GM12872 (cell line): ENCODE results near the gene GLIPR1.

Source experiments
- CTCF ChIP-seq: IDR thresholded peaks from 3 replicates; pipeline ENCODE4 v1.5.1; 2011; ENCODE audit warnings: low read depth, mild to moderate bottlenecking, low read length, moderate library complexity; ENCODE audit not compliant: insufficient read depth

The GLIPR1 gene

DNA sequence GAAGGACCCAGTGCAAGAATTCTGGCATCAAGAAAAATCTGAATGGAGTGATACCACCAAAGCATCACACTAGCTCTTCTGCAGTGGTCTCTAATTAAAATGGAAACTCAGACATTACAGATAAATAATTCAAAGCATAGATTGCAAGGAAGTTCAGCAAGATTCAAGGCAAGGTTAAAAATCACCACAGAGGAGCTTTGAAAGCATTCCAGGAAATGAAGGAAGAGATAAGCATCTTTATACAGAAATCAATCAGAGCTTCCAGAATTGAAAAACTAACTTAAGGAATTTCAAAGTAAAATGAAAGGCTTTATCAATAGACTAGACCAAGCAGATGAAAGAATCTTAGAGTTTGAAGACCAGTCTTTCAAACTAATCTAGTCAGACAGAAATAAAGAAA, 20.4 kb upstream of the GLIPR1 start:
- TF ChIP-seq CTCF: no peak

DNA sequence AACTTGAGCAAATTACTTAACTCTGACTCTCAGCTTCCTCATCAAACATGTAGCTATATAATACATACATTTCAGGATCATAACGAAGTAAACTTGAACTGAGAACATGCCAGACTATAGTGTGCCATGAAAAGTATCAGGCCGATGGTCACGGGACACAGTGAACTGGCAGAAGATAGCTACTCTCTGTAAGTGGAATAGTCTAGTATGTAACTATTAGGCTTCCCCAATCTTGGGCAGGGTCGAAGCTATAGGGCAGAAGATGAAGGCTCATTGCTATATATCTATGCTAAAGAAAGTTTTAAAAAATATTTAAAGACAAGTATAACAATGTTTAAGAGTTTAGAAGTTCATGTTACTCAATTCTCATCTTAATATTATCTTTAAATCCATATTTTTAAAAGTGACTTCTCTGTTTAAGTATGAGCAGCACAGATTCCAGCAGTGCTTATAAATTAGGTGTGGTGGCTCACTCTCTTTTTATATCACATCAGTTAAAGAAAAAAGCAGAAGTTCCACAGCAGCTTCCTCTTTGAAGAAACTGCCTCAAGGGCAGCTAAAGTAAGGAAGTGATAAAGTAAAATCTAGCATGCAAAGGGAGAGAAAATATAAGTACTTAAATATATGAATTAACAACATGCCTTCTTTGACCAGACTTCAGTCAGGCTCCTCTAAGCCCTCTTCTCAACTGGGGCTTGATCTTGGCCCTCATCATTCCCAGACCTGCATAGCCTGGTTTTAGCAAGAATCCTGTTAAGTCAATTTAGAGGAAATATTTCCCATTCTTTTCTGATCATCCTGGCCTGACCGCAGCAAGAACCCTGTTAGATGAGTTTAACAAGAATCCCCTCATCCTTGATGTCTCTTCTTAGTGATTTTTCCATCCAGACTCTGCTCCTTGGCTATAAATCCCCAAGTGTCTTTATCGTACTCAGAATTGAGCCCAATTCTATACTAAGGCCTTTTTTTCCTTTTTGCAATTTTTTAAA, 8.4 kb upstream of the GLIPR1 start:
- no peak for TF ChIP-seq CTCF

- no peak for TF ChIP-seq CTCF
These were observed 6.4 kb upstream of the GLIPR1 start for GRCh38 chr12:75474116-75474515.

GRCh38 chr12:75476071-75476470, 4.5 kb upstream of the GLIPR1 start:
- no peak for TF ChIP-seq CTCF

GRCh38 chr12:75477137-75477536, 3.4 kb upstream of the GLIPR1 start:
- no peak for TF ChIP-seq CTCF

DNA sequence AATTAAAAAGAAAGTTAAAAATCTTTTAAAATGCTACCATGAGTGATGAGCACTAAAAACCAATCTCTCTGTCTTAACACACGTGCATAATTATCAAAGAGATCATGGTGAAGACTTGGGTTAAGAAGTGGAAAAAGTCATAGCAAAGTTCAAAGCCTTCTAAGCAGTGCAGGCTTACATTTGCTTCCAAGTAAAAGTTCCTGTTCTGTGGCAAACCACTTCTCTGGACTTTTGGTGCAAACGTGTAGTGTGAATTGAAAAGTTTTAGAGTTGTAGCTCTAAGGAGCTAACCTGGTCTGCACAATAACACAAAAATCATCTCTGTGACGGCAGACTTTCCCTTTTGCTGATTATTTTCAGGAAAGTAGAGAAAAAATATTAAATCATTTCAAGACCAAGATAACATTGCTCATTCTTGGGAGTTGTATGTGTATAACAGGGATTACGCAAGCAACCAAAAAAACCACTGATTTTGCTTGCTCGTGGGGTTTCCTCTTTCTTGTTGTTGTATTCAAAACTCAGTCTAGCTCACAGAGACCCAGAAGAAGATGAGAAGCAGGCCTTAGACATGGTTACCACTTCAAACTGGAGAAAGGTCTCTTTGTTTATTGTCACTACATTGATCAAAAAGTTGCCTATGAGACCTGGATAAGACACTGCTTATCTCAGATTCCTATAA, 2.3 kb upstream of the GLIPR1 start:
- TF ChIP-seq CTCF: no peak

DNA sequence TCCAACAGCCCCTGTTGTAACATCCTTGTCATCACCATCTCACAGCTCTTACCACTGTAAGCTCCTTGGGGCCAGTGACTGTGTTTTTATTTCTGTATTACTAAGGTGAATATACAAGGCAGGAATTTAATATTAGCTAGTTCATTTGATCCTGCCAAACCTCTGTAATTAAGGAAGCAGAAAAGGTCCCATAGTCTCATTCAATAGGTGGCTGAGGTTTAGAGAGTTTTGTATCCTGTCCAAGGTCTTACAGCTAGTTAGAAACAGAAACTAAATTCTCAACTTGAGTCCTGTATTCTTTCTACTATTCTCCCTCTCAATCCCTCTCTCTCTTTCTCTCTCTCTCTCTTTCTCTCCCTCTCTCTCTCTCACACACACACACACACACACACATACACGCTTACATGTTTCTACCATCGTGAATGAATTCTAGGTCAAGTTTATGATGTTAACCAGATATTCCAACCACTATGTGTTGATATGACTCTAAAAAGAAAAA, 543 bp upstream of the GLIPR1 start:
- no peak for TF ChIP-seq CTCF
